Measurements from ENCODE around the gene CD200R1. TPM values are rescaled to one million over a fixed set of nuclear protein-coding genes. Genes with fewer than 3 reads are reported as not detected.

CD200R1 gene
- total RNA-seq, 4 donors from 2014 or later, result 2.9 to 9.6 (median 4.3) TPM

- no peaks in the 10 kb centered on the region for H3K36me3 ChIP-seq
- H3K9me3 ChIP-seq, result no peaks in the 10 kb centered on the region
- no peaks in the 10 kb centered on the region for H3K27me3 ChIP-seq
- TF ChIP-seq CTCF (IDR thresholded peaks at IDR 0.05) (no peak), POLR2A (IDR thresholded peaks at IDR 0.05) (no peak)
- no peak overlapping the region for H3K4me3 ChIP-seq
- no peak for DNase-seq
- peaks cover 0 to 47% (median 3%) of the 10 kb centered on the region in 3 donors for H3K4me1 ChIP-seq
- intact Hi-C loops (cut with DNase I), result loop anchor here (10.0 kb wide), 1 partner anchor 331 kb away; the partner anchor contains the start of gene CCDC80
- peak overlapping the region in 1 of 4 donors; percentile 69 for H3K27ac ChIP-seq
Measured at GRCh38 chr3:112976001-112976400, 1.1 kb upstream of the CD200R1 start.

GRCh38 chr3:112974178-112974517 is 755 bp downstream of the CD200R1 start:
- intact Hi-C loops (cut with DNase I), result loop anchor here (10.0 kb wide), 1 partner anchor 329 kb away; the partner anchor contains the start of gene CCDC80
- DNase-seq, result no peak
- H3K4me1 ChIP-seq, result peaks cover 0 to 45% (median 3%) of the 10 kb centered on the region in 3 donors
- no peaks in the 10 kb centered on the region for H3K9me3 ChIP-seq
- TF ChIP-seq POLR2A (IDR thresholded peaks at IDR 0.05), result no peak
- no peak for TF ChIP-seq CTCF (IDR thresholded peaks at IDR 0.05)
- H3K36me3 ChIP-seq, result no peaks in the 10 kb centered on the region
- H3K4me3 ChIP-seq, result peak overlapping the region; percentile 13 to 59 (median 38)
- H3K27me3 ChIP-seq, result no peaks in the 10 kb centered on the region
- 50 to 67% methylated on average over 2 of the region's 2 CpGs for WGBS, 2 donors
- H3K27ac ChIP-seq, result peak overlapping the region; percentile 51 to 76 (median 70)

GRCh38 chr3:112973325-112974177 is 1.4 kb downstream of the CD200R1 start:
- Histone ChIP-seq H3K4me3 (peak overlapping the region; percentile 13 to 59 (median 38)), H3K36me3 (no peaks in the 10 kb centered on the region), H3K27ac (peak overlapping the region; percentile 6 to 76 (median 70)), H3K4me1 (peaks cover 0 to 43% (median 3%) of the 10 kb centered on the region in 3 donors), H3K9me3 (no peaks in the 10 kb centered on the region), H3K27me3 (no peaks in the 10 kb centered on the region)
- WGBS, 2 donors, result 28 to 40% methylated on average over 5 of the region's 5 CpGs
- no peak for TF ChIP-seq POLR2A (IDR thresholded peaks at IDR 0.05)
- no peak for TF ChIP-seq CTCF (IDR thresholded peaks at IDR 0.05)
- DNase-seq, result no peak
- intact Hi-C loops (cut with DNase I), result loop anchor here (10.0 kb wide), 1 partner anchor 329 kb away; the partner anchor contains the start of gene CCDC80

DNA sequence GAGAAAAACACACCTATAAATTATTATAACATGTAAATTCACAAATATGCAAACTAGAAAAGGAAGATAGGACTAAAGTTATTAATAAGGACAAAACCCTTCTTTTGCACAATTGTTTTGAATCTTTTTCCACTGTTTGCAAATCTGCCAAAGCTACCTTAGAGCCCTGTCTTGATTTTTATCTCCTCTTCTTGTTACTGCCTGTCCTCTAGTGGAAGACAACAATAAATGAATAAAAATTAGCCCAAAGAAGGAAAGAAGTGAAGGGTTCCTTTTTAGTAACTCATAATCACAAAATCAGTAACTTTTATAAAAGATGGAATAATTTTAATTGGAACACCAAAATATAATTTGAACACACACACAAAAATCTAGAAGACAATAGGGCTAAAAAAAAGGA is 2.7 kb downstream of the CD200R1 start:
- no peak overlapping the region for H3K27ac ChIP-seq
- intact Hi-C loops (cut with DNase I), result loop anchor here (10.0 kb wide), 1 partner anchor 327 kb away; the partner anchor contains the start of gene CCDC80
- H3K36me3 ChIP-seq, result no peaks in the 10 kb centered on the region
- H3K9me3 ChIP-seq, result no peaks in the 10 kb centered on the region
- H3K27me3 ChIP-seq, result no peaks in the 10 kb centered on the region
- TF ChIP-seq CTCF (IDR thresholded peaks at IDR 0.05), result peak in 2 of 6 experiments; percentile 6 to 18
- TF ChIP-seq POLR2A (IDR thresholded peaks at IDR 0.05), result no peak
- H3K4me3 ChIP-seq, result peak overlapping the region in 1 of 4 donors; percentile 59
- H3K4me1 ChIP-seq, result peaks cover 0 to 43% (median 3%) of the 10 kb centered on the region in 3 donors
- DNase-seq, result no peak

- TF ChIP-seq CTCF (IDR thresholded peaks at IDR 0.05) (no peak), POLR2A (IDR thresholded peaks at IDR 0.05) (no peak)
- peaks cover 0 to 5% (median 0%) of the 10 kb centered on the region in 3 donors for H3K4me1 ChIP-seq
- H3K36me3 ChIP-seq, result no peaks in the 10 kb centered on the region
- no peak for DNase-seq
- H3K27me3 ChIP-seq, result no peaks in the 10 kb centered on the region
- no peak overlapping the region for H3K4me3 ChIP-seq
- peaks cover 0 to 21% (median 12%) of the 10 kb centered on the region in 3 donors for H3K9me3 ChIP-seq
- intact Hi-C loops (cut with DNase I), result no loop called here
- 31 to 45% methylated on average over 1 of the region's 1 CpG for WGBS, 2 donors
- no peak overlapping the region for H3K27ac ChIP-seq
Measured at GRCh38 chr3:112967828-112968227, 7.1 kb downstream of the CD200R1 start.
